Gastroesophageal sphincter (tissue), 4 donors: ENCODE measurements around the gene NSG2. TPM values are rescaled to one million over a fixed set of nuclear protein-coding genes. Genes with fewer than 3 reads are reported as not detected.

Experiments used
- ATAC-seq: fragments of 150-250 bp; one replicate; pipeline ENCODE4 v1.9.1; 2016; ENCODE audit warnings: mild to moderate bottlenecking, moderate library complexity
- H3K27ac ChIP-seq, 4 donors: fragments of 200-600 bp; sonication (generic) in 3 of 4; 1 replicate in 3 of 4; 2 replicates in 1 of 4; pipeline ENCODE4 v1.5.1; 2016 to 2019
- H3K27me3 ChIP-seq: fragments of 200-600 bp; sonication (generic); one replicate; pipeline ENCODE4 v1.5.1; 2019
- H3K36me3 ChIP-seq, 2 donors: fragments of 200-600 bp; sonication (generic); one replicate each; pipeline ENCODE4 v1.5.1; 2019; ENCODE audit warnings: control low read depth in 1 of 2
- H3K4me1 ChIP-seq, 3 donors: fragments of 200-600 bp; sonication (generic); 1 replicate in 2 of 3; 2 replicates in 1 of 3; pipeline ENCODE4 v1.5.1; 2016 to 2019; ENCODE audit warnings: control low read depth in 2 of 3
- H3K4me3 ChIP-seq, 2 donors: fragments of 200-600 bp; sonication (generic); one replicate each; pipeline ENCODE4 v1.5.1; 2019; ENCODE audit warnings: mild to moderate bottlenecking in 1 of 2, moderate library complexity in 1 of 2
- H3K9me3 ChIP-seq, 3 donors: fragments of 200-600 bp; sonication (generic); one replicate each; pipeline ENCODE4 v1.5.1; 2017 to 2019; ENCODE audit warnings: control low read depth in 2 of 3
- EP300 ChIP-seq: sonication (generic); formaldehyde crosslinking; IDR thresholded peaks from one replicate; pipeline ENCODE4 v1.6.1; 2017; ENCODE audit warnings: antibody characterized with exemption, mild to moderate bottlenecking
- POLR2A ChIP-seq, 2 donors: fragments of 450-650 bp; IDR thresholded peaks; one replicate each; pipeline ENCODE4 v1.6.1; 2017; ENCODE audit warnings: antibody characterized with exemption in 2 of 2, mild to moderate bottlenecking in 2 of 2, moderate library complexity in 1 of 2
- POLR2AphosphoS5 ChIP-seq: sonication (generic); formaldehyde crosslinking; IDR thresholded peaks from one replicate; pipeline ENCODE4 v1.6.1; 2017; ENCODE audit warnings: antibody characterized with exemption
- WGBS, 2 donors: methylation state at CpG; one replicate each; pipeline ENCODE4 v1.1.5; 2018; ENCODE audit warnings: low coverage in 1 of 2; 5-methylcytosine and 5-hydroxymethylcytosine counted together
- total RNA-seq, 4 donors: library from RNA; depleted of rRNA; stranded (reverse); fragments of >200 nt; gene quantifications; one replicate each; pipeline ENCODE4 v1.1.0, GENCODE V29; 2016
- TF ChIP-seq, protein P1 (sequence below), 4 experiments: fragments of 200-600 bp in 2 of 4; fragments of 450-650 bp in 2 of 4; sonication (generic) in 1 of 4; IDR thresholded peaks; one replicate each; pipeline ENCODE4 v1.5.1; 2017 to 2019; ENCODE audit warnings: antibody characterized with exemption in 4 of 4, mild to moderate bottlenecking in 2 of 4, moderate library complexity in 2 of 4

The NSG2 gene
- total RNA-seq, 4 donors from 2014 or later, result 1.9 to 4.6 (median 2.7) TPM; not detected in 1

DNA sequence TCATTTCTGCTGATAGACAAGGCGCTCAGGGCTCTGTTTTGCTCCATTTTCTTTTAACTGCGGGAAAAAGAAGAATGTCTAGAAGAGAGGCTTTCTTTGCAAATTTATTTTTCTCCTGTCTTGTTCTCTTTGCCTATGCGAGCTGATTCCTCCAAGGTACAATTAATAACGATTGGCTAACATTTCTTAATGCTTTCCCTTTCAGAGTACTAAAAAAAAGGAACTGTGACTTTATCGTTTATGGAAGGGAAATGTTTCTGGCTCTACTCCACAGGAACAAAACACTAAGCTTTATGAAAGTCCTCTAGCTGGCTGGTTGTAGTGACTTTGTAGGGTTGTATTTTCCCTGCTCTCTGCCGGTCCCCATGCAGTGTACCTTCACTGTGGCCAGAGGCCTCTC, 11.7 kb downstream of the NSG2 start:
- no peaks in the 10 kb centered on the region for H3K9me3 ChIP-seq
- no peak overlapping the region for H3K27ac ChIP-seq
- no peak for TF ChIP-seq POLR2AphosphoS5
- no peak for TF ChIP-seq EP300
- TF ChIP-seq POLR2A (IDR thresholded peaks at IDR 0.05), result no peak
- WGBS, 2 donors, result 32 to 49% methylated on average over 6 of the region's 6 CpGs
- H3K36me3 ChIP-seq, result no peaks in the 10 kb centered on the region
- ATAC-seq, result no peak
- H3K27me3 ChIP-seq, result peaks cover 3% of the 10 kb centered on the region
- no peak overlapping the region for H3K4me3 ChIP-seq
- H3K4me1 ChIP-seq, result no peaks in the 10 kb centered on the region

DNA sequence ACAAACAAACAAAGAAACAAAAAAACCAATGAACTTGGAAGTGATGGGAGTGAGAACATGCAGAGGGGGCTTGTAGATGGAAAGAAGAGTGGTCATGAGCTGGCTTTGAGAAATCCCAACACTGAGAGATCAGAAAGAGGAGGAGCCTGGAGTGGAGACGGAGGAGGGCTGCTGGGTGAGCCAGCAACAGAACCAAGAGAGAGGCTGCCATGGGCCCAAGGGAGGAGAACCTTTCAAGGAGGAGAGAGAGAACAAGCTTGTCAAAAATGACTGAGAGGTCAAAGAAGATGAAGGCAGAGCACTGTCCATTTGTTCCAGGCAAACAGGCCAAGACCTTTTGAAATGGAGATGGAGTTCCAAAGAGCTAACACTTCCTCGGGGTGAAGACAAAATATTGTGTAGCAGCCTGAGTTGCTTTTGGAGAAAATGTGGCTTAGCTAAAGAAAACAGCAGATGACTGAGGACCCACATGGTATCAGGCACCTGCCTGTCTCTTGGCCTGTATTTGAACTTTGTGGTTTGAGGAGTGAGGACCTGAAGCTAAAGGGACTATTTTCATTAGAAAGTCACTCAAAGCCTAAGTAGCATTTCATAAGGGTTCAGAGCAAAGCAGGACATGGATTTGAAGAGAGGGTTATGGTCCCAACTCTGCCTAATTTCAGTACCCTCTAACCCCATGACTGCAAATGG, 13.1 kb downstream of the NSG2 start:
- Histone ChIP-seq H3K4me1 (no peaks in the 10 kb centered on the region), H3K4me3 (no peak overlapping the region), H3K27me3 (peaks cover 13% of the 10 kb centered on the region), H3K9me3 (no peaks in the 10 kb centered on the region), H3K27ac (no peak overlapping the region), H3K36me3 (no peaks in the 10 kb centered on the region)
- WGBS, 2 donors, result 39 to 52% methylated on average over 2 of the region's 2 CpGs
- no peak for TF ChIP-seq POLR2A (IDR thresholded peaks at IDR 0.05)
- TF ChIP-seq EP300, result no peak
- TF ChIP-seq, protein P1, sequence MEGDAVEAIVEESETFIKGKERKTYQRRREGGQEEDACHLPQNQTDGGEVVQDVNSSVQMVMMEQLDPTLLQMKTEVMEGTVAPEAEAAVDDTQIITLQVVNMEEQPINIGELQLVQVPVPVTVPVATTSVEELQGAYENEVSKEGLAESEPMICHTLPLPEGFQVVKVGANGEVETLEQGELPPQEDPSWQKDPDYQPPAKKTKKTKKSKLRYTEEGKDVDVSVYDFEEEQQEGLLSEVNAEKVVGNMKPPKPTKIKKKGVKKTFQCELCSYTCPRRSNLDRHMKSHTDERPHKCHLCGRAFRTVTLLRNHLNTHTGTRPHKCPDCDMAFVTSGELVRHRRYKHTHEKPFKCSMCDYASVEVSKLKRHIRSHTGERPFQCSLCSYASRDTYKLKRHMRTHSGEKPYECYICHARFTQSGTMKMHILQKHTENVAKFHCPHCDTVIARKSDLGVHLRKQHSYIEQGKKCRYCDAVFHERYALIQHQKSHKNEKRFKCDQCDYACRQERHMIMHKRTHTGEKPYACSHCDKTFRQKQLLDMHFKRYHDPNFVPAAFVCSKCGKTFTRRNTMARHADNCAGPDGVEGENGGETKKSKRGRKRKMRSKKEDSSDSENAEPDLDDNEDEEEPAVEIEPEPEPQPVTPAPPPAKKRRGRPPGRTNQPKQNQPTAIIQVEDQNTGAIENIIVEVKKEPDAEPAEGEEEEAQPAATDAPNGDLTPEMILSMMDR (IDR thresholded peaks at IDR 0.05), result no peak
- no peak for ATAC-seq

DNA sequence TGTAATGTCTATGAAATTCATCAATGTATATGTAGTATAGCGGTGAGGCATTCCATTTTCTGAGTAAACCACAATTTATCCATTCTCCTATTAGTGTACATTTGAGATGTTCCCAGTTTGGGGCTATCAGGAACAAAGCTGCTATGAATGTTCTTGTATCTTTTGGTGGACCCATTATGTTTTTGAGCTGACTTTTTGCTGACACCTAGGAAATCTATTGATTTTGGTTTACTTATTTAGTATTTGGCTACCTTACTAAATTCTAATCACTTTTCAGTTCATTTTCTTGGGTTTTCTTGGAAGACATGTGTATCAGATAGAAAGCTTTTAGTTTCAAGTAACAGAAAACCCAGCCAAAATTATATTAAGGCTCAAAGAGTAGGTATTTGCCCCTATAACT, 13.7 kb downstream of the NSG2 start:
- no peak for ATAC-seq
- no peaks in the 10 kb centered on the region for H3K4me1 ChIP-seq
- H3K9me3 ChIP-seq, result no peaks in the 10 kb centered on the region
- WGBS, 2 donors, result 80 to 92% methylated on average over 1 of the region's 1 CpG
- H3K27me3 ChIP-seq, result peaks cover 13% of the 10 kb centered on the region
- H3K4me3 ChIP-seq, result no peak overlapping the region
- no peaks in the 10 kb centered on the region for H3K36me3 ChIP-seq
- no peak for TF ChIP-seq POLR2AphosphoS5
- TF ChIP-seq EP300, result no peak
- TF ChIP-seq, protein P1 (IDR thresholded peaks at IDR 0.05), result no peak
- TF ChIP-seq POLR2A (IDR thresholded peaks at IDR 0.05), result no peak
- H3K27ac ChIP-seq, result no peak overlapping the region

DNA sequence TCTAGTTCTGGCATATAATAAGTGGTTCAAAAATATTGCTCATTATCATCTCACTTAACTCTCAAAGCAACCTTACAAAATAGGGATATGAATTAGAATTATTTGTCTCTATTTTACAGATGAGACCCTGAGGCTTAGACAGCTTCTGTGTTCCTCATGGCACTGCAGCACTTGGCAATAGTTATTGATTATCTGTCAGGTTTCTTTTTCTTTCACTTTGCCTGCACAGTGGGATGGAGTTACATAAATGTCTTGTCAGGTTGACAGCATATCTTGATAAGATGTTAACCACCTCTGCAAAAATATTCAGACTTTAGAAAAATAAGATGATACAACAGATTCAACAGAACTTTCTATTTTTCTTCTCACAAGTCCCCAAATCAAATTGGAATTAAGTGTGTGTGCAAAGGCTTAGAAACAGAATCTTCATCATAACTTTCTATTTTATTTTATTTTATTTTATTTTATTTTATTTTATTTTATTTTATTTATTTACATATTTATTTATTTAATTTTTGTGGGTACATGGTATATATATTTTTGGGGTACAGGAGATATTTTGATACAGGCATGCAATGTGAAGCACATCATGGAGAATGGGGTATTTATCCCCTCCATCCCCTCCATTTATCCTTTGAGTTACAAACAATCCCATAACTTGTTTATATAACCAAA, 17.7 kb downstream of the NSG2 start:
- Histone ChIP-seq H3K4me1 (no peaks in the 10 kb centered on the region), H3K4me3 (no peak overlapping the region), H3K27ac (no peak overlapping the region), H3K36me3 (no peaks in the 10 kb centered on the region), H3K27me3 (peaks cover 28% of the 10 kb centered on the region), H3K9me3 (no peaks in the 10 kb centered on the region)
- ATAC-seq, result no peak
- TF ChIP-seq, protein P1 (IDR thresholded peaks at IDR 0.05), result no peak
- no peak for TF ChIP-seq EP300
- TF ChIP-seq POLR2A (IDR thresholded peaks at IDR 0.05), result no peak
- no peak for TF ChIP-seq POLR2AphosphoS5

DNA sequence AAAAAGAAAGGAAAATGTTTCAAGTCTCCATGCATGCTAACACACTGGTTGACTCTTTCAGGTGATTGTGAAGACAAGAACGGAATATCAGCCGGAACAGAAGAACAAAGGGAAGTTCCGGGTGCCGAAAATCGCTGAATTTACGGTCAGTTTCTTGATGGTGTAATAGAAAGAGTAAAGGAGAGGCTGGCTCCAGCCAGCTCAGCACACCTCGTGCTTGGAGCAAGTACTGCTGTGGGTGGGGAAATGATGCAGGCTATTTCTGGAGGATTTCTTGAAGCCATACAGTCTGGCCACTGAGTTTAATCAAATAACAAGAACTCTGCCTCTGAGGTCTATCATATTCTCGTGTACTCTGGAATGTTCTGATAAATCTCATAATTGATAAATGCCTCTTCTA, 18.7 kb downstream of the NSG2 start:
- Histone ChIP-seq H3K4me1 (no peaks in the 10 kb centered on the region), H3K36me3 (no peaks in the 10 kb centered on the region), H3K9me3 (no peaks in the 10 kb centered on the region), H3K4me3 (no peak overlapping the region), H3K27ac (no peak overlapping the region), H3K27me3 (peaks cover 28% of the 10 kb centered on the region)
- WGBS, 2 donors, result 45 to 71% methylated on average over 8 of the region's 8 CpGs
- TF ChIP-seq, protein P1 (IDR thresholded peaks at IDR 0.05), result no peak
- no peak for TF ChIP-seq POLR2A (IDR thresholded peaks at IDR 0.05)
- no peak for TF ChIP-seq EP300
- no peak for TF ChIP-seq POLR2AphosphoS5
- ATAC-seq, result no peak
